ENCODE measurements around the gene C10orf53. TPM values are rescaled to one million over a fixed set of nuclear protein-coding genes. Genes with fewer than 3 reads are reported as not detected.

C10orf53 gene
- total RNA-seq, 1 donor from 2014 or later, result not detected

GRCh38 chr10:49664006-49664841 lies 15.2 kb upstream of the C10orf53 start:
- H3K27me3 Mint-ChIP-seq (ENCODE audit: unreplicated experiment), result no peaks in the 10 kb centered on the region
- TF ChIP-seq CTCF (IDR thresholded peaks at IDR 0.05; ENCODE audit: unreplicated experiment), result no peak
- no peak overlapping the region for H3K4me3 Mint-ChIP-seq (ENCODE audit: unreplicated experiment)
- DNase-seq (ENCODE audit: low spot score), result no peak
- no peak overlapping the region for H3K27ac Mint-ChIP-seq (ENCODE audit: unreplicated experiment)
- no peaks in the 10 kb centered on the region for H3K4me1 Mint-ChIP-seq (ENCODE audit: unreplicated experiment)
- H3K9me3 Mint-ChIP-seq (ENCODE audit: unreplicated experiment), result no peaks in the 10 kb centered on the region
- H3K36me3 Mint-ChIP-seq (ENCODE audit: low read depth, unreplicated experiment), result no peaks in the 10 kb centered on the region

- H3K4me1 Mint-ChIP-seq (ENCODE audit: unreplicated experiment), result no peaks in the 10 kb centered on the region
Measured at GRCh38 chr10:49664842-49665355, 14.6 kb upstream of the C10orf53 start.

GRCh38 chr10:49666054-49666615 lies 13.3 kb upstream of the C10orf53 start:
- TF ChIP-seq CTCF (IDR thresholded peaks at IDR 0.05; ENCODE audit: unreplicated experiment), result no peak
- no peak overlapping the region for H3K4me3 Mint-ChIP-seq (ENCODE audit: unreplicated experiment)
- no peaks in the 10 kb centered on the region for H3K36me3 Mint-ChIP-seq (ENCODE audit: low read depth, unreplicated experiment)
- no peaks in the 10 kb centered on the region for H3K27me3 Mint-ChIP-seq (ENCODE audit: unreplicated experiment)
- H3K27ac Mint-ChIP-seq (ENCODE audit: unreplicated experiment), result no peak overlapping the region
- H3K9me3 Mint-ChIP-seq (ENCODE audit: unreplicated experiment), result no peaks in the 10 kb centered on the region
- DNase-seq (ENCODE audit: low spot score), result no peak
- no peaks in the 10 kb centered on the region for H3K4me1 Mint-ChIP-seq (ENCODE audit: unreplicated experiment)

More at GRCh38 chr10:49664842-49665355, 14.6 kb upstream of the C10orf53 start:
- Mint-ChIP-seq H3K27me3 (ENCODE audit: unreplicated experiment) (no peaks in the 10 kb centered on the region), H3K9me3 (ENCODE audit: unreplicated experiment) (no peaks in the 10 kb centered on the region), H3K4me3 (ENCODE audit: unreplicated experiment) (no peak overlapping the region), H3K27ac (ENCODE audit: unreplicated experiment) (no peak overlapping the region), H3K36me3 (ENCODE audit: low read depth, unreplicated experiment) (no peaks in the 10 kb centered on the region)
- no peak for TF ChIP-seq CTCF (IDR thresholded peaks at IDR 0.05; ENCODE audit: unreplicated experiment)
- no peak for DNase-seq (ENCODE audit: low spot score)

- Mint-ChIP-seq H3K4me1 (ENCODE audit: unreplicated experiment) (no peaks in the 10 kb centered on the region), H3K36me3 (ENCODE audit: low read depth, unreplicated experiment) (no peaks in the 10 kb centered on the region), H3K27me3 (ENCODE audit: unreplicated experiment) (no peaks in the 10 kb centered on the region), H3K27ac (ENCODE audit: unreplicated experiment) (no peak overlapping the region), H3K4me3 (ENCODE audit: unreplicated experiment) (no peak overlapping the region), H3K9me3 (ENCODE audit: unreplicated experiment) (no peaks in the 10 kb centered on the region)
- no peak for DNase-seq (ENCODE audit: low spot score)
- TF ChIP-seq CTCF (IDR thresholded peaks at IDR 0.05; ENCODE audit: unreplicated experiment), result no peak
Measured at GRCh38 chr10:49666685-49667084, 12.8 kb upstream of the C10orf53 start.

GRCh38 chr10:49667991-49668390 lies 11.5 kb upstream of the C10orf53 start:
- no peaks in the 10 kb centered on the region for H3K27me3 Mint-ChIP-seq (ENCODE audit: unreplicated experiment)
- no peak overlapping the region for H3K27ac Mint-ChIP-seq (ENCODE audit: unreplicated experiment)
- H3K36me3 Mint-ChIP-seq (ENCODE audit: low read depth, unreplicated experiment), result no peaks in the 10 kb centered on the region
- no peaks in the 10 kb centered on the region for H3K9me3 Mint-ChIP-seq (ENCODE audit: unreplicated experiment)
- H3K4me1 Mint-ChIP-seq (ENCODE audit: unreplicated experiment), result no peaks in the 10 kb centered on the region
- H3K4me3 Mint-ChIP-seq (ENCODE audit: unreplicated experiment), result no peak overlapping the region
- TF ChIP-seq CTCF (IDR thresholded peaks at IDR 0.05; ENCODE audit: unreplicated experiment), result no peak
- DNase-seq (ENCODE audit: low spot score), result no peak

Measured in endothelial cell (in vitro differentiated cells).